ENCODE measurements around the gene PSD2.

GRCh38 chr5:139794067-139794846, 1.4 kb upstream of the PSD2 start:
- TF ChIP-seq REST (IDR thresholded peaks at IDR 0.05; ENCODE audit: unreplicated experiment) (no peak), JUNB (IDR thresholded peaks at IDR 0.05; ENCODE audit: unreplicated experiment) (no peak), ZNF331 (CRISPR knock-in tag; IDR thresholded peaks at IDR 0.05; ENCODE audit: low read depth) (no peak), CTCF (conservative IDR thresholded peaks at IDR 0.05; ENCODE audit: low read depth in 2 of 2) (no peak), EZH2 (IDR thresholded peaks at IDR 0.05; ENCODE audit: low read depth, unreplicated experiment) (no peak), EZH2phosphoT487 (IDR thresholded peaks at IDR 0.05; ENCODE audit: unreplicated experiment) (no peak)
